ENCODE measurements around the gene LHFPL3. TPM values are rescaled to one million over a fixed set of nuclear protein-coding genes. Genes with fewer than 3 reads are reported as not detected.

The LHFPL3 gene
- total RNA-seq, 4 donors from 2014 or later = not detected

GRCh38 chr7:104900525-104901239 lies 572.3 kb downstream of the LHFPL3 start:
- no peak for TF ChIP-seq CTCF (IDR thresholded peaks at IDR 0.05; ENCODE audit: low read depth)

GRCh38 chr7:104901240-104901619 lies 572.8 kb downstream of the LHFPL3 start:
- TF ChIP-seq CTCF (IDR thresholded peaks at IDR 0.05; ENCODE audit: low read depth) = no peak

- TF ChIP-seq CTCF (IDR thresholded peaks at IDR 0.05; ENCODE audit: low read depth) = no peak
Measured at GRCh38 chr7:104902183-104902582, 573.8 kb downstream of the LHFPL3 start.

GRCh38 chr7:104903044-104903443 lies 574.6 kb downstream of the LHFPL3 start:
- no peak for TF ChIP-seq CTCF (IDR thresholded peaks at IDR 0.05; ENCODE audit: low read depth)

GRCh38 chr7:104903846-104904245 lies 575.4 kb downstream of the LHFPL3 start:
- no peak for TF ChIP-seq CTCF (IDR thresholded peaks at IDR 0.05; ENCODE audit: low read depth)

GRCh38 chr7:104906032-104906431 lies 577.6 kb downstream of the LHFPL3 start:
- no peak for TF ChIP-seq CTCF (IDR thresholded peaks at IDR 0.05; ENCODE audit: low read depth)

GRCh38 chr7:104906556-104906955 lies 578.2 kb downstream of the LHFPL3 start:
- no peak for TF ChIP-seq CTCF (IDR thresholded peaks at IDR 0.05; ENCODE audit: low read depth)

Data from subcutaneous adipose tissue (tissue), 4 donors.